Fibroblast of lung (primary cell): ENCODE data around the gene CBR1. TPM values are rescaled to one million over a fixed set of nuclear protein-coding genes. Genes with fewer than 3 reads are reported as not detected.

Experiments
- DNase-seq, 2 donors: peaks; one replicate each; pipeline versions ENCODE4 v3.0.0 to v3.0.0-alpha.2; 2010; ENCODE audit warnings: low read depth in 2 of 2
- H2AFZ ChIP-seq: 2 replicates; pipeline ENCODE4 v1.5.1; 2012; ENCODE audit warnings: low read length, control low read depth, inconsistent platforms
- H3K27ac ChIP-seq: 2 replicates; pipeline ENCODE4 v1.5.1; 2011; ENCODE audit warnings: low read length, control low read depth; ENCODE audit not compliant: insufficient read depth
- H3K27me3 ChIP-seq: 2 replicates; pipeline ENCODE4 v1.5.1; 2011; ENCODE audit warnings: mild to moderate bottlenecking, low read length; ENCODE audit not compliant: control insufficient read depth, insufficient read depth
- H3K36me3 ChIP-seq: 2 replicates; pipeline ENCODE4 v1.5.1; 2011; ENCODE audit warnings: low read length; ENCODE audit not compliant: control insufficient read depth, insufficient read depth
- H3K4me1 ChIP-seq: 2 replicates; pipeline ENCODE4 v1.5.1; 2011; ENCODE audit warnings: low read length; ENCODE audit not compliant: control insufficient read depth, insufficient read depth; ENCODE audit errors: extremely low read depth
- H3K4me2 ChIP-seq: 2 replicates; pipeline ENCODE4 v1.5.1; 2011; ENCODE audit warnings: low read length, control low read depth; ENCODE audit not compliant: insufficient read depth; ENCODE audit errors: extremely low read depth
- H3K4me3 ChIP-seq, 4 experiments: fragments of 200-600 bp in 1 of 4; sonication (generic) in 1 of 4; replicated peaks in 1 of 4; 2 replicates each; pipeline ENCODE4 v1.5.1; 2011 to 2016; ENCODE audit warnings: low read length in 4 of 4, low read depth in 3 of 4, mild to moderate bottlenecking in 3 of 4, control low read depth in 2 of 4, inconsistent platforms in 1 of 4, mixed read lengths in 1 of 4; ENCODE audit not compliant: insufficient read depth in 1 of 4; ENCODE audit errors: control extremely low read depth in 1 of 4
- H3K79me2 ChIP-seq: 2 replicates; pipeline ENCODE4 v1.5.1; 2012; ENCODE audit warnings: mild to moderate bottlenecking, low read length, inconsistent platforms; ENCODE audit not compliant: control insufficient read depth, insufficient read depth
- H3K9ac ChIP-seq: 2 replicates; pipeline ENCODE4 v1.5.1; 2011; ENCODE audit warnings: mild to moderate bottlenecking, low read length, control low read depth; ENCODE audit not compliant: insufficient read depth
- H3K9me3 ChIP-seq: 2 replicates; pipeline ENCODE4 v1.5.1; 2012; ENCODE audit warnings: low read depth, low read length; ENCODE audit not compliant: control insufficient read depth, insufficient read depth
- H4K20me1 ChIP-seq: 2 replicates; pipeline ENCODE4 v1.5.1; 2011; ENCODE audit warnings: low read length; ENCODE audit not compliant: control insufficient read depth, insufficient read depth; ENCODE audit errors: extremely low read depth
- EZH2 ChIP-seq: IDR thresholded peaks from 2 replicates; pipeline ENCODE4 v1.5.1; 2012; ENCODE audit warnings: low read length, control low read depth, mild to moderate bottlenecking; ENCODE audit errors: missing control alignments
- polyA minus RNA-seq: library from RNA; depleted of rRNA, polyadenylated mRNA; stranded (reverse); fragments of >200 nt; gene quantifications from 2 replicates; pipeline ENCODE4 v1.2.3, GENCODE V29; 2011; ENCODE audit warnings: low replicate concordance
- polyA plus RNA-seq, 2 donors: library from polyadenylated mRNA; depleted of rRNA in 1 of 2; stranded (reverse) in 1 of 2; unstranded in 1 of 2; fragments of >200 nt; gene quantifications; 2 replicates each; pipeline ENCODE4 v1.2.1, GENCODE V29; 2011 to 2012; ENCODE audit warnings: missing spikeins in 1 of 2
- total RNA-seq: library from RNA; depleted of rRNA; stranded (reverse); fragments of >200 nt; gene quantifications from 2 replicates; pipeline ENCODE4 v1.2.1, GENCODE V29; 2014
- TF ChIP-seq, protein P1 (sequence below), 2 donors: IDR thresholded peaks in 1 of 2; conservative IDR thresholded peaks in 1 of 2; 1 replicate in 1 of 2; 2 replicates in 1 of 2; pipeline ENCODE4 v1.5.1; 2011 to 2012; ENCODE audit warnings: low read length in 2 of 2, control low read depth in 1 of 2, inconsistent platforms in 1 of 2, low read depth in 1 of 2, mild to moderate bottlenecking in 1 of 2

The CBR1 gene
- total RNA-seq (124 and 152 TPM in 2 replicates), polyA plus RNA-seq (131 and 163 TPM in 2 replicates), polyA minus RNA-seq (55.4 and 66.8 TPM in 2 replicates)
- 125 and 178 TPM in 2 replicates for polyA plus RNA-seq (2012)

DNA sequence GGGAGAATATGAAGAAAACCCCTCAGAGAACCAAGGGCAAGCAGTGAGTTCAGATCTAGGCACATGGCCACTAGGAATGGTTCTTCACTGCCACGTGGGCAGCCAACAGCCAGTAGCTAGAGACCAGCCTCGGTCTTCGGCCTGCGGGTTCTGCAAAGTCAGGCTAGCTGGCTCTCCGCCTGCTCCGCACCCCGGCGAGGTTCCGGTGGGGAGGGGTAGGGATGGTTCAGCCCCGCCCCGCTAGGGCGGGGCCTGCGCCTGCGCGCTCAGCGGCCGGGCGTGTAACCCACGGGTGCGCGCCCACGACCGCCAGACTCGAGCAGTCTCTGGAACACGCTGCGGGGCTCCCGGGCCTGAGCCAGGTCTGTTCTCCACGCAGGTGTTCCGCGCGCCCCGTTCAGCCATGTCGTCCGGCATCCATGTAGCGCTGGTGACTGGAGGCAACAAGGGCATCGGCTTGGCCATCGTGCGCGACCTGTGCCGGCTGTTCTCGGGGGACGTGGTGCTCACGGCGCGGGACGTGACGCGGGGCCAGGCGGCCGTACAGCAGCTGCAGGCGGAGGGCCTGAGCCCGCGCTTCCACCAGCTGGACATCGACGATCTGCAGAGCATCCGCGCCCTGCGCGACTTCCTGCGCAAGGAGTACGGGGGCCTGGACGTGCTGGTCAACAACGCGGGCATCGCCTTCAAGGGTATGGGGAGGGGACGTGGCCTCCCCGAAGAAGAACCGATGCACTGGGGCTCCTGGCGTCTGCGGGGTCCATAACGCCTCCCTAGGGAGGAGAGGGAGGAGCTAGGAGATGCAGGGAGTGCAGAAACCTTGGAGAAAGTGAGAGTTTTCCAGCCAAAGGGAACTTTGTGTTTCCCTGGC is at the start of gene CBR1:
CBR1 (plus strand) TSS at position 312 of the 871 bp plus-strand sequence; CDS start at position 404, 92 bp downstream.
- peaks cover 8% of the 10 kb centered on the region for H3K36me3 ChIP-seq
- H3K27ac ChIP-seq: peak within 1 kb of the TSS; percentile 87
- H3K4me1 ChIP-seq: peaks cover 7% of the 10 kb centered on the region
- peak within 1 kb of the TSS; percentile 93 for H2AFZ ChIP-seq
- no peaks in the 10 kb centered on the region for H3K9me3 ChIP-seq
- H3K9ac ChIP-seq: peak within 1 kb of the TSS; percentile 90
- H3K4me2 ChIP-seq: peak within 1 kb of the TSS; percentile 96
- H4K20me1 ChIP-seq: no peaks in the 10 kb centered on the region
- peak; percentile 94 to 96 for DNase-seq
- peak within 1 kb of the TSS; percentile 68 to 96 (median 84) for H3K4me3 ChIP-seq
- peaks cover 20% of the 10 kb centered on the region for H3K79me2 ChIP-seq
- H3K27me3 ChIP-seq: no peaks in the 10 kb centered on the region
- no peak for TF ChIP-seq EZH2
- TF ChIP-seq, protein P1, sequence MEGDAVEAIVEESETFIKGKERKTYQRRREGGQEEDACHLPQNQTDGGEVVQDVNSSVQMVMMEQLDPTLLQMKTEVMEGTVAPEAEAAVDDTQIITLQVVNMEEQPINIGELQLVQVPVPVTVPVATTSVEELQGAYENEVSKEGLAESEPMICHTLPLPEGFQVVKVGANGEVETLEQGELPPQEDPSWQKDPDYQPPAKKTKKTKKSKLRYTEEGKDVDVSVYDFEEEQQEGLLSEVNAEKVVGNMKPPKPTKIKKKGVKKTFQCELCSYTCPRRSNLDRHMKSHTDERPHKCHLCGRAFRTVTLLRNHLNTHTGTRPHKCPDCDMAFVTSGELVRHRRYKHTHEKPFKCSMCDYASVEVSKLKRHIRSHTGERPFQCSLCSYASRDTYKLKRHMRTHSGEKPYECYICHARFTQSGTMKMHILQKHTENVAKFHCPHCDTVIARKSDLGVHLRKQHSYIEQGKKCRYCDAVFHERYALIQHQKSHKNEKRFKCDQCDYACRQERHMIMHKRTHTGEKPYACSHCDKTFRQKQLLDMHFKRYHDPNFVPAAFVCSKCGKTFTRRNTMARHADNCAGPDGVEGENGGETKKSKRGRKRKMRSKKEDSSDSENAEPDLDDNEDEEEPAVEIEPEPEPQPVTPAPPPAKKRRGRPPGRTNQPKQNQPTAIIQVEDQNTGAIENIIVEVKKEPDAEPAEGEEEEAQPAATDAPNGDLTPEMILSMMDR (conservative IDR thresholded peaks at IDR 0.05 in 1 of 2, IDR thresholded peaks at IDR 0.05 in 1 of 2; ENCODE audit: low read depth in 1 of 2, low read length in 2 of 2): no peak

DNA sequence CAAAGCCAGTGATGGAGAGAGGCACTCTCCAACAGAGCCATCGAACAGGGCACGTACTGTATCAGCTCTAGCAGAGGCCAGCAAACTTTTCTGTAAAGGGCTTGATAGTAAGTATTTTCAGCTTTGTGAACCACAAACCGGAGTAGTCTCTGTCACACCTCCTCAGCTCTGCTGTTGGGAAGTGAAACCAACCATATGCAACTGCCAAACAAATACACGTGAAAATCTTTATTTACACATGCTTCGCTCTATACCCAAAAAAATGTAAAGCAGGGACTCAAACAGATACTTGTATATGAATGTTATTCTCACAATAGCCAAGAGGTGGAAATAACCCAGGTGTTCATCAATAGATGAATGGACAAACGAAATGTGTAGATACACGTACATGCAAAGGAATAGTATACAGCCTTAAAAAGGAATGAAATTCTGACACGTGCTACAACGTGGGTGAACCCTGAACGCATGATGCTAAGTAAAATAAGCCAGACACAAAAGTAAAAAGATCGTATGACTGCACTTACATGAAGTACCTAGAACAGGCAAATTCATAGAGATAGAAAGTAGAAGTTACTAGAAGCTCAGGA is 48.5 kb upstream of the CBR1 start:
- no peak for TF ChIP-seq EZH2
- TF ChIP-seq, protein P1 (conservative IDR thresholded peaks at IDR 0.05 in 1 of 2, IDR thresholded peaks at IDR 0.05 in 1 of 2; ENCODE audit: low read depth in 1 of 2, low read length in 2 of 2): no peak
- DNase-seq: no peak
- H4K20me1 ChIP-seq: no peaks in the 10 kb centered on the region
- H2AFZ ChIP-seq: no peak overlapping the region
- no peak overlapping the region for H3K27ac ChIP-seq
- no peaks in the 10 kb centered on the region for H3K36me3 ChIP-seq
- no peak overlapping the region for H3K4me2 ChIP-seq
- no peak overlapping the region for H3K9ac ChIP-seq
- H3K4me3 ChIP-seq: no peak overlapping the region
- peaks cover 4% of the 10 kb centered on the region for H3K4me1 ChIP-seq
- no peaks in the 10 kb centered on the region for H3K79me2 ChIP-seq
- no peaks in the 10 kb centered on the region for H3K27me3 ChIP-seq
- H3K9me3 ChIP-seq: no peaks in the 10 kb centered on the region

DNA sequence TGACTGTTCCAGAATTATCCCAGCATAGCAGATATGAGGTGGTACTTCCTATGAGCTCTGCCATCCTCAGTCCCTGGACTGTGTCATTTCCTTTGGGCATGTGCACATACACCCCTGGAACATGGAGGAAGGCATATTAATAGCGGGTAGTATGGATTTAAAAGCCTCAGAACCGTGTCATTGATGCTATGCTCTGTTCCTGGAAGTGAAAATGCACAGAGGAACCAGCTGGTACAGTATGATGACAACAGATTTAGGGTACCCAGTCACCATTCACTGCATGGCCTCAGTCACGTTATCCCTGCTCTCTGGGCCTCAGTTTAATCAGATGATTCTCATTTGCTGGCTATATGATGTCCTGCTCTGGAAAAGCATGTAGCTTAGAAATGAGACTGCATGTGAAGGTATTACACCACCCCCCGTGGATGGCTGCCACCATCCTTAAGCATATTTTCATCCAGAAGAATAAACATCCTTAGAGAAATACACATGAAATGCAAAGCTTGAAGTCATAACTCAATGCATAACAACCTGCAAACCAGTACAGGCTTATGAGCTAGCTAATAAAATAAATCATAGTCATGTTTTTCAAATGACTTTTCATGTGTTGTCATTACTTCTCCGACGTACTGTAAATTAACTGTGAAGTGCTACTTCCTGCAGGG is 47.3 kb upstream of the CBR1 start:
- H3K9ac ChIP-seq: no peak overlapping the region
- no peaks in the 10 kb centered on the region for H3K79me2 ChIP-seq
- peak overlapping the region; percentile 49 for H3K27ac ChIP-seq
- H3K4me2 ChIP-seq: peak overlapping the region; percentile 1
- H3K36me3 ChIP-seq: no peaks in the 10 kb centered on the region
- H4K20me1 ChIP-seq: no peaks in the 10 kb centered on the region
- TF ChIP-seq, protein P1 (conservative IDR thresholded peaks at IDR 0.05 in 1 of 2, IDR thresholded peaks at IDR 0.05 in 1 of 2; ENCODE audit: low read depth in 1 of 2, low read length in 2 of 2): no peak
- no peaks in the 10 kb centered on the region for H3K9me3 ChIP-seq
- peak in 1 of 2 donors; percentile 19 for DNase-seq
- H2AFZ ChIP-seq: peak overlapping the region; percentile 30
- H3K4me1 ChIP-seq: peaks cover 7% of the 10 kb centered on the region
- H3K4me3 ChIP-seq: no peak overlapping the region
- H3K27me3 ChIP-seq: no peaks in the 10 kb centered on the region
